Measurements from ENCODE around the gene EEF2K. TPM values are rescaled to one million over a fixed set of nuclear protein-coding genes. Genes with fewer than 3 reads are reported as not detected.

EEF2K gene
- total RNA-seq, 1 experiment from 2014 or later, result 31.0 TPM

GRCh38 chr16:22322741-22323140, 116.7 kb downstream of the EEF2K start:
- POLR2A ChIA-PET, result no interaction called here
- Histone ChIP-seq H3K9me2 (ENCODE audit: insufficient read depth) (no peaks in the 10 kb centered on the region), H3K9ac (ENCODE audit: low read length) (no peak overlapping the region), H4K20me1 (ENCODE audit: insufficient read depth) (no peaks in the 10 kb centered on the region), H3K79me2 (ENCODE audit: insufficient read depth, low read length) (peaks cover 11% of the 10 kb centered on the region; the same call in 1 of the 2 replicates), H3K4me1 (ENCODE audit: control insufficient read depth in 1 of 2, insufficient read depth in 2 of 2, low read length in 2 of 2) (no peaks in the 10 kb centered on the region), H3K4me2 (ENCODE audit: low read length) (no peak overlapping the region), H3K4me3 (replicated peaks in 1 of 2; ENCODE audit: low read depth in 1 of 2, low read length in 2 of 2) (no peak overlapping the region), H2AFZ (ENCODE audit: low read depth, low read length, poor library complexity, severe bottlenecking) (no peak overlapping the region), H3K9me3 (ENCODE audit: control insufficient read depth in 1 of 2, insufficient read depth in 1 of 2, low read depth in 1 of 2, low read length in 2 of 2) (no peaks in the 10 kb centered on the region), H3K36me3 (ENCODE audit: control insufficient read depth in 1 of 2, insufficient read depth in 2 of 2, low read length in 2 of 2) (peaks cover 27 to 28% of the 10 kb centered on the region in 2 experiments), H3K27ac (ENCODE audit: low read depth, low read length) (no peak overlapping the region), H3K27me3 (ENCODE audit: insufficient read depth, low read length) (no peaks in the 10 kb centered on the region)
- intact Hi-C loops (cut with micrococcal nuclease), result loop anchor here (5.0 to 10.0 kb wide), 4 partner anchors 62 to 1018 kb away; no protein-coding TSS in a partner anchor
- ATAC-seq (no peak), DNase-seq (ENCODE audit: low read depth, low spot score) (no peak)
- TF ChIP-seq ZBTB33 (IDR thresholded peaks at IDR 0.05; ENCODE audit: extremely low read depth, insufficient replicate concordance, low read length), result no peak
- TF ChIP-seq YY1 (IDR thresholded peaks at IDR 0.05; ENCODE audit: extremely low read depth, insufficient replicate concordance, low read depth, low read length), result no peak
- TF ChIP-seq RAD21 (IDR thresholded peaks at IDR 0.05; ENCODE audit: low read depth), result no peak
- CTCF ChIA-PET, result no interaction called here
- RAD21 ChIA-PET (ENCODE audit: low non-redundant PET in 1 of 2, low total read pairs in 2 of 2, uncharacterized antibody in 2 of 2, unreplicated experiment in 2 of 2), result no interaction called here
- no TSS peak for BruUV-seq (replicated peaks)

GRCh38 chr16:22323173-22323958, 117.3 kb downstream of the EEF2K start:
- intact Hi-C loops (cut with micrococcal nuclease), result loop anchor here (5.0 to 10.0 kb wide), 4 partner anchors 61 to 1019 kb away; no protein-coding TSS in a partner anchor
- no peaks in the 10 kb centered on the region for H3K4me1 ChIP-seq (ENCODE audit: control insufficient read depth in 1 of 2, insufficient read depth in 2 of 2, low read length in 2 of 2)
- ChIA-PET CTCF (no interaction called here), POLR2A (no interaction called here), RAD21 (ENCODE audit: low non-redundant PET in 1 of 2, low total read pairs in 2 of 2, uncharacterized antibody in 2 of 2, unreplicated experiment in 2 of 2) (no interaction called here)
- H3K27ac ChIP-seq (ENCODE audit: low read depth, low read length), result no peak overlapping the region
- DNase-seq (ENCODE audit: low read depth, low spot score) (no peak), ATAC-seq (no peak)
- H3K79me2 ChIP-seq (ENCODE audit: insufficient read depth, low read length), result peaks cover 11% of the 10 kb centered on the region; the same call in 1 of the 2 replicates
- BruUV-seq (replicated peaks), result no TSS peak
- H3K9ac ChIP-seq (ENCODE audit: low read length), result no peak overlapping the region
- no peak overlapping the region for H3K4me2 ChIP-seq (ENCODE audit: low read length)
- H3K9me3 ChIP-seq (ENCODE audit: control insufficient read depth in 1 of 2, insufficient read depth in 1 of 2, low read depth in 1 of 2, low read length in 2 of 2), result no peaks in the 10 kb centered on the region
- no peaks in the 10 kb centered on the region for H3K9me2 ChIP-seq (ENCODE audit: insufficient read depth)
- no peaks in the 10 kb centered on the region for H4K20me1 ChIP-seq (ENCODE audit: insufficient read depth)
- H3K27me3 ChIP-seq (ENCODE audit: insufficient read depth, low read length), result no peaks in the 10 kb centered on the region
- H2AFZ ChIP-seq (ENCODE audit: low read depth, low read length, poor library complexity, severe bottlenecking), result no peak overlapping the region
- H3K4me3 ChIP-seq (replicated peaks in 1 of 2; ENCODE audit: low read depth in 1 of 2, low read length in 2 of 2), result no peak overlapping the region
- peaks cover 25 to 29% of the 10 kb centered on the region in 2 experiments for H3K36me3 ChIP-seq (ENCODE audit: control insufficient read depth in 1 of 2, insufficient read depth in 2 of 2, low read length in 2 of 2)
- TF ChIP-seq SIN3A (IDR thresholded peaks at IDR 0.05; ENCODE audit: low read depth), result no peak
- TF ChIP-seq JUND (IDR thresholded peaks at IDR 0.05), result no peak
- TF ChIP-seq ZFX (IDR thresholded peaks at IDR 0.05), result no peak
- no peak for TF ChIP-seq EZH2phosphoT487 (IDR thresholded peaks at IDR 0.05; ENCODE audit: borderline replicate concordance)
- TF ChIP-seq YY1 (IDR thresholded peaks at IDR 0.05; ENCODE audit: extremely low read depth, insufficient replicate concordance, low read depth, low read length), result no peak
- no peak for TF ChIP-seq TCF7L2 (IDR thresholded peaks at IDR 0.05; ENCODE audit: borderline replicate concordance, extremely low read depth, insufficient read depth, insufficient read length)
- no peak for TF ChIP-seq CEBPB (IDR thresholded peaks at IDR 0.05; ENCODE audit: low read depth)
- no peak for TF ChIP-seq RAD21 (IDR thresholded peaks at IDR 0.05; ENCODE audit: low read depth)
- no peak for TF ChIP-seq ZBTB33 (IDR thresholded peaks at IDR 0.05; ENCODE audit: extremely low read depth, insufficient replicate concordance, low read length)
- TF ChIP-seq MAX (IDR thresholded peaks at IDR 0.05), result no peak
